Measurements from ENCODE around the gene PIBF1. TPM values are rescaled to one million over a fixed set of nuclear protein-coding genes. Genes with fewer than 3 reads are reported as not detected.

Gene PIBF1
- total RNA-seq, 2 donors from 2014 or later: 11.5 to 18.3 TPM

DNA sequence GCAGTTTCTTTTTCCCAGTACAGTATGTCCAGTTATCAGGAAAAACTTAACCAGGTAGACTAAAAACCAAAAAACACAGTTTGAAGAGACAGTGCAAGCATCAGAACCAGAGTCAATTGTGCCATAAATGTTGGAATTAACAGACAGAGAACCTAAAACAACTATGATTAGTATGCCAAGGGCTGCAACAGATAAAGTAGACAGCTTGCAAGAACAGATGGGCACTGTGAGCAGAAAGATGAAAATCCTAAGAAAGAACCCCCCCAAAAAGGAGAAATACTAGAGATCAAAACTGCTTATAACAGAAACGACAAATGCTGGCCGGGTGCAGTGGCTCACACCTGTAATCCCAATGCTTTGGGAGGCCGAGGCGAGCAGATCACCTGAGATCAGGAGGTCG is 229.8 kb downstream of the PIBF1 start:
- no peak overlapping the region for H3K27ac ChIP-seq
- ATAC-seq (ENCODE audit: insufficient number of reproducible peaks, low FRiP score, low read depth) (no peak), DNase-seq (ENCODE audit: low spot score) (no peak)
- TF ChIP-seq, protein P1, sequence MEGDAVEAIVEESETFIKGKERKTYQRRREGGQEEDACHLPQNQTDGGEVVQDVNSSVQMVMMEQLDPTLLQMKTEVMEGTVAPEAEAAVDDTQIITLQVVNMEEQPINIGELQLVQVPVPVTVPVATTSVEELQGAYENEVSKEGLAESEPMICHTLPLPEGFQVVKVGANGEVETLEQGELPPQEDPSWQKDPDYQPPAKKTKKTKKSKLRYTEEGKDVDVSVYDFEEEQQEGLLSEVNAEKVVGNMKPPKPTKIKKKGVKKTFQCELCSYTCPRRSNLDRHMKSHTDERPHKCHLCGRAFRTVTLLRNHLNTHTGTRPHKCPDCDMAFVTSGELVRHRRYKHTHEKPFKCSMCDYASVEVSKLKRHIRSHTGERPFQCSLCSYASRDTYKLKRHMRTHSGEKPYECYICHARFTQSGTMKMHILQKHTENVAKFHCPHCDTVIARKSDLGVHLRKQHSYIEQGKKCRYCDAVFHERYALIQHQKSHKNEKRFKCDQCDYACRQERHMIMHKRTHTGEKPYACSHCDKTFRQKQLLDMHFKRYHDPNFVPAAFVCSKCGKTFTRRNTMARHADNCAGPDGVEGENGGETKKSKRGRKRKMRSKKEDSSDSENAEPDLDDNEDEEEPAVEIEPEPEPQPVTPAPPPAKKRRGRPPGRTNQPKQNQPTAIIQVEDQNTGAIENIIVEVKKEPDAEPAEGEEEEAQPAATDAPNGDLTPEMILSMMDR (IDR thresholded peaks at IDR 0.05): no peak
- no peak overlapping the region for H3K4me3 ChIP-seq
- H3K4me1 ChIP-seq (ENCODE audit: control insufficient read depth in 1 of 2, low read depth in 2 of 2): no peaks in the 10 kb centered on the region
- no peaks in the 10 kb centered on the region for H3K27me3 ChIP-seq (replicated peaks; ENCODE audit: insufficient read depth)
- no peaks in the 10 kb centered on the region for H3K9me3 ChIP-seq
- no peaks in the 10 kb centered on the region for H3K36me3 ChIP-seq

DNA sequence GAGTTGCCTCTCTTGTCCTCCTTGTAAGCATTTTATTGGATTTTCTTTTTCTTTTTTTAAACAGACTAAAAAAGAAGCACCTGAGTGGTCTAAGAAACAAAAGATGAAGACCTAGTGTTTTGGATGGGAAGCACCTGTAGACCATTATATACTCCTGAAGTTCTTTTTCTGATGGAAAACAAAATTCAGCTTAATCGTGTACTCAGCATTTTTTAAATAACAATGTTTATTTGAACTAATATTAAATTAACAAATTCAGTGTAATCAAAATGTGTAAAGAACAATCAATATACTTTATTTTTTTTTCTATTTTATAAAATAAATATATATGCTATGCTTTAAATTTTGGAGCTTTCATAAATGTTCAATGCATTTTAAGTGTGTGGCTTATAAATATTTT is 233.9 kb downstream of the PIBF1 start:
- Histone ChIP-seq H3K27ac (no peak overlapping the region), H3K4me3 (no peak overlapping the region), H3K9me3 (no peaks in the 10 kb centered on the region), H3K36me3 (no peaks in the 10 kb centered on the region), H3K27me3 (replicated peaks; ENCODE audit: insufficient read depth) (no peaks in the 10 kb centered on the region), H3K4me1 (ENCODE audit: control insufficient read depth in 1 of 2, low read depth in 2 of 2) (no peaks in the 10 kb centered on the region)
- TF ChIP-seq, protein P1 (IDR thresholded peaks at IDR 0.05): no peak
- no peak for ATAC-seq (ENCODE audit: insufficient number of reproducible peaks, low FRiP score, low read depth)
- no peak for DNase-seq (ENCODE audit: low spot score)

DNA sequence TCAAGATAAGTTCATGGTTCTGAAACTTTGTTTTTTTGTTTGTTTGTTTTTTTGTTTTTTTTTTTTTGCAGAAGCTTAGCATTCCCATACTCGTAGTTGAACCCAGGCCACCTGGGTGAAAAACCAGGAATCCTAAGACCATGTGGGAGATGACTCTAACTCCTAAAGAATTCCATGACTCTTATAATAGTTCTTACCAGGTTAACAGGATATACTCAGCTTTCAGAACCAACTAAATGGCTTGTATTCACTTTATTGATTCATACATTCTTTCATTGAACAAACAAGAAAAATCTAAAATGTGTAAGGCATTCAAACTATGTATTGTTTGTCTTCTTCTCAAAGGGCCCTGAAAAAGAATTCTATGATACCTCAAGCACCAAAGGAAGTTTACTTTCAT is 236.4 kb downstream of the PIBF1 start:
- no peaks in the 10 kb centered on the region for H3K9me3 ChIP-seq
- H3K27me3 ChIP-seq (replicated peaks; ENCODE audit: insufficient read depth): no peaks in the 10 kb centered on the region
- H3K27ac ChIP-seq: no peak overlapping the region
- no peaks in the 10 kb centered on the region for H3K36me3 ChIP-seq
- TF ChIP-seq, protein P1 (IDR thresholded peaks at IDR 0.05): no peak
- no peak for DNase-seq (ENCODE audit: low spot score)
- H3K4me1 ChIP-seq (ENCODE audit: control insufficient read depth in 1 of 2, low read depth in 2 of 2): no peaks in the 10 kb centered on the region
- ATAC-seq (ENCODE audit: insufficient number of reproducible peaks, low FRiP score, low read depth): no peak
- no peak overlapping the region for H3K4me3 ChIP-seq

DNA sequence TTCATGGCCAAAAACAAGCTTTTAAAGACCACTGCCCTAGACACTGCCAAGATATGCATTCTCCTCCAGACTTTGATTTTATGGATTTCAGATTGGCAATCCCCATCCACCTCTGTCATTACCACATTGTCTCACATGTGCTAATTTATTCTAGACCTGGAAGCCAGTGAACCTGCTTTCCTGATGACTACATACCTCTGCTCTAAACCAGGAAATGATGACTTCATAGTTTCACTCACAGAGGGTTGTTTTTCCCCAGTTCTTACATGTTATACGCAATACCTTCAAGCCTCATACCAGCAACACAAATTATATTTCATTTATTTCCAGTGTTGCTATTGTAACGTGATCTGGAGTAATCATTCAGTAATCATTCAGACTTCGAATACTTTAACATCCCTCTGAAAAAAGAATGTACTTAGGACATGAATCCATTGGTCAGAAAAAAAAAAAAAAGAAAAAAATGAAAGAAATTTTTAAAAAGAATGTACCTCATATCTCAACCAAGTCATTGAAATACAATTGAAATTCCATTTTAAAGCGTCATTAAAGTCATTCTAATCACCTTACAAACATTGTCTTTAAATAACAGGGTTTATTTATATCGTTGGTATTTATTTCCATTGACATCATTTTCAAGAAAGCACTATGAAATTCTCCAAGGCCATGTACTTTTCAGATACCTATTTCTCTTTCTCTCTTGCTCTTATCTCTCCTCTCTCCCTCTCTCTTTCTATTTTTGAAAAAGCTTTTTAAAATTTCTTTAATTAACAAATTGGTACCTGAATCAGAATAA is 243.5 kb downstream of the PIBF1 start:
- DNase-seq (ENCODE audit: low spot score): no peak
- Histone ChIP-seq H3K4me1 (ENCODE audit: control insufficient read depth in 1 of 2, low read depth in 2 of 2) (no peaks in the 10 kb centered on the region), H3K9me3 (no peaks in the 10 kb centered on the region), H3K27me3 (replicated peaks; ENCODE audit: insufficient read depth) (no peaks in the 10 kb centered on the region), H3K4me3 (no peak overlapping the region), H3K27ac (no peak overlapping the region), H3K36me3 (no peaks in the 10 kb centered on the region)
- ATAC-seq (ENCODE audit: insufficient number of reproducible peaks, low FRiP score, low read depth): no peak
- TF ChIP-seq, protein P1 (IDR thresholded peaks at IDR 0.05): no peak

DNA sequence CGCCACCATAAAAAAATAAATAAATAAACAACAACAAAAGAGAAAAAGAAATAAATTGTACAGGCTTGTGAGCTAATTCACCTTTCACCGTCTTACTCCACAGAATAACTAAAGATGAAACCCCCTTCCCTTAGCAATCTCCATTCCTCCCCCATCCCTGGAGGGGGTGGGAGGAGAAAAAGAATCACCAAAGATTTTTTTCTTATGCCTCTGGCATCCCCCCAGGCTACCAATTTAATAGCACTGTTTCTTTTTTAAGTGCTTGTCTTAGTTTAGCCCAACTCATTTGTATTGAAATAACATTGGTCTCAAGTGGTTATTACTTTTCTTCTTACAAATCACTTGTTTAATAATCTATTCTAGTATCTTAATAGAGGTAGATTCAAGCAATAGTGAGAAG is 253.0 kb downstream of the PIBF1 start:
- Histone ChIP-seq H3K27me3 (replicated peaks; ENCODE audit: insufficient read depth) (no peaks in the 10 kb centered on the region), H3K27ac (no peak overlapping the region), H3K9me3 (no peaks in the 10 kb centered on the region), H3K4me1 (ENCODE audit: control insufficient read depth in 1 of 2, low read depth in 2 of 2) (no peaks in the 10 kb centered on the region), H3K4me3 (no peak overlapping the region), H3K36me3 (no peaks in the 10 kb centered on the region)
- DNase-seq (ENCODE audit: low spot score) (no peak), ATAC-seq (ENCODE audit: insufficient number of reproducible peaks, low FRiP score, low read depth) (no peak)
- TF ChIP-seq, protein P1 (IDR thresholded peaks at IDR 0.05): no peak

Data from thoracic aorta (tissue), 2 donors.